ENCODE results near the gene CLRN1. TPM values are rescaled to one million over a fixed set of nuclear protein-coding genes. Genes with fewer than 3 reads are reported as not detected.

The CLRN1 gene
- total RNA-seq, 2 donors from 2014 or later: not detected

GRCh38 chr3:150975086-150975991, 2.8 kb upstream of the CLRN1 start:
- Histone ChIP-seq H3K27ac (no peak overlapping the region), H3K27me3 (no peaks in the 10 kb centered on the region), H3K4me3 (no peak overlapping the region), H3K4me1 (no peaks in the 10 kb centered on the region), H3K36me3 (no peaks in the 10 kb centered on the region), H3K9me3 (no peaks in the 10 kb centered on the region)
- TF ChIP-seq CTCF (IDR thresholded peaks at IDR 0.05): no peak
- DNase-seq (ENCODE audit: low spot score): no peak

- no peak overlapping the region for H3K4me3 ChIP-seq
- H3K9me3 ChIP-seq: no peaks in the 10 kb centered on the region
- no peaks in the 10 kb centered on the region for H3K36me3 ChIP-seq
- DNase-seq (ENCODE audit: low spot score): no peak
- no peak overlapping the region for H3K27ac ChIP-seq
- H3K27me3 ChIP-seq: no peaks in the 10 kb centered on the region
- no peaks in the 10 kb centered on the region for H3K4me1 ChIP-seq
- TF ChIP-seq CTCF (IDR thresholded peaks at IDR 0.05): no peak
Observed at GRCh38 chr3:150970665-150971324, 1.7 kb downstream of the CLRN1 start.

GRCh38 chr3:150968341-150969035, 4.0 kb downstream of the CLRN1 start:
- Histone ChIP-seq H3K4me3 (no peak overlapping the region), H3K27me3 (no peaks in the 10 kb centered on the region), H3K9me3 (no peaks in the 10 kb centered on the region), H3K4me1 (no peaks in the 10 kb centered on the region), H3K27ac (no peak overlapping the region), H3K36me3 (no peaks in the 10 kb centered on the region)
- DNase-seq (ENCODE audit: low spot score): no peak
- no peak for TF ChIP-seq CTCF (IDR thresholded peaks at IDR 0.05)

- no peak for TF ChIP-seq CTCF (IDR thresholded peaks at IDR 0.05)
- H3K9me3 ChIP-seq: no peaks in the 10 kb centered on the region
- DNase-seq (ENCODE audit: low spot score): no peak
- no peak overlapping the region for H3K27ac ChIP-seq
- H3K27me3 ChIP-seq: no peaks in the 10 kb centered on the region
- H3K4me3 ChIP-seq: no peak overlapping the region
- H3K36me3 ChIP-seq: no peaks in the 10 kb centered on the region
- no peaks in the 10 kb centered on the region for H3K4me1 ChIP-seq
Observed at GRCh38 chr3:150965436-150965835, 7.1 kb downstream of the CLRN1 start.

GRCh38 chr3:150961949-150962348, 10.6 kb downstream of the CLRN1 start:
- H3K4me3 ChIP-seq: no peak overlapping the region
- TF ChIP-seq CTCF (IDR thresholded peaks at IDR 0.05): no peak

More at GRCh38 chr3:150961949-150962348, 10.6 kb downstream of the CLRN1 start:
- Histone ChIP-seq H3K4me1 (no peaks in the 10 kb centered on the region), H3K27me3 (no peaks in the 10 kb centered on the region), H3K36me3 (no peaks in the 10 kb centered on the region), H3K9me3 (no peaks in the 10 kb centered on the region), H3K27ac (no peak overlapping the region)
- DNase-seq (ENCODE audit: low spot score): no peak
